CD4-positive, alpha-beta T cell treated with Interleukin-21 for 1 hour (primary cell): ENCODE data around the gene GPR55.
A peak's percentile ranks its signal among the peaks of the same experiment; 100 is the strongest.
"Not testable (repeated sequence)": the region's sequence is repeated elsewhere in the genome, so short reads cannot be mapped to it uniquely, and the experiment has no call there.

Experiments
- DNase-seq: peaks from one replicate; pipeline ENCODE4 v3.0.0-alpha.2; 2020

GPR55 gene

DNA sequence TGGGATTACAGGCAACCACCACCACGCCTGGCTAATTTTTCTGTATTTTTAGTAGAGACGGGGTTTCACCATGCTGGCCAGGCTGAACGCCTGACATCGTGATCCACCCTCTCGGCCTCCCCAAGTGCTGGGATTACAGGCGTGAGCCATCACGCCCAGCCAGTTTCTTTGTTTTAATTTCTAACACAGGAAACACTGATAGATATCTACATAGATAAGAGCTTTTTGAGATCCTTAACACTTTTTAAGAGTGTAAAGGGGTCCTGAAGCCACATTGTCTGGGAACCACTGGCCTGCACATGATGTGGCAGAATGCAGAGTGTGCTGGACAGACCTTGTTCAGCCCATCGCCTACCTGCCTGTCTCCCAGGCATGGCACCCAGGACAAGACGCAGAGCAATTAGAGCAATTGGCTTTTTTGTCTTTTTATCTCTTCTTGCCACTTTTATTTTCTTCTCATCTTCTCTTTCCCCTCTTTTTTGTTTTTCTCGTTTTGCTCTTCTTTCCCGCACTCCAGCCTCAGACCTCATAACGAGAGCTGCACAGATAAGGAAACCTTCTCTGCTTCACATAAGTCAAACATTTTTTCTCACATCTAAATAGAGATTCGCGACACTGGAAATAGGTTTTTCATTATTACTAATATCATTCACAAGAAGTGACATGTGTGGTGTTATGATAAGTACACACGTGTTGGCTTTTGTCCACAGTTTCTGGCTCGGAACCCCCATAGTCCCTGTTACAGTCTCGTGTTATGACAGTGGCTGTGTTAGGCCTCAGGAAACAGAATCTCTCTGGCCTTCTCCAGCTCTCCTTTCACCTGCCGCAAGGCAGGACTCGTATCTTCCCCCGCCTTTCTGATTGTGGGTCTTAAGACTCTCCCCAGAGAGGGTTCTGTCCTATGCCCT is 25.2 kb upstream of the GPR55 start:
- DNase-seq: no peak

DNA sequence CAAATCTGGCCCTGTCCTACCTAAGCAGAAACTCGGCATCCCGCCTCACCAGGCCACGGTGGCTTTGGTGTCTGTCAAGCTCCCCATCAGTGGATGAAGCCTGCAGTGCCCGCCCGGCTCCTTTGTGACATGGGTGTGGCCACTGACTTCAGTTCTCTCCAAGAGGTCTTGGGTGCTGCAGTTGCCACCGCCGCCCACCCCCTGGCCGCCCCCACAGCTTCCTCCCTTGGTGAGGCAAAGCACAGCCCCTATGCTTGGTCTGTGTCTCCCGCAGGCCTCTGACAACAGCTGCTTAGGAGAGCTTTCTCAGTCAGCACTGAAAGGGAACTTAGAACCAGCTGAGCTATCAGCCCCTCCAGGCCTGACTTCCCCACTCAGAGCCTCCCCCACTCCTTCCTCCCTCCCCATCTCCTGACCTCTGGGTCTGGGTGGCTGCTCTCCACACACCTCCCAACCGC is 22.9 kb upstream of the GPR55 start:
- DNase-seq: no peak

DNA sequence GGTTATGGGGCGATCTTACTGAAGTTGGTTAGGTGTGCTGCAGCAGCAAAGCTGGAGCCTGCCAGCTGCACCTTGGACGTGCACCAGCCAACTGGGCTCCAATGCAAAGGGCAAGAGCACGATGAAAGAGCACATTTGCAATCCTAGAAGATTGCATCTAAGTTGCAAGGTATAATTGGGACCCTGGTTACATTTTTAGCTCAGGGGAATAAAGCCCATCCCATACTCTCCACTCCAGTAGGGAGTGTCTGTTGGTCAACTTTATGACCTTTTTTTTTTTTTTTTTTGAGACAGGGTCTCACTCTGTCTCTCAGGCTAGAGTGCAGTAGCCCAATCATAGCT is 22.2 kb upstream of the GPR55 start:
- DNase-seq: no peak

DNA sequence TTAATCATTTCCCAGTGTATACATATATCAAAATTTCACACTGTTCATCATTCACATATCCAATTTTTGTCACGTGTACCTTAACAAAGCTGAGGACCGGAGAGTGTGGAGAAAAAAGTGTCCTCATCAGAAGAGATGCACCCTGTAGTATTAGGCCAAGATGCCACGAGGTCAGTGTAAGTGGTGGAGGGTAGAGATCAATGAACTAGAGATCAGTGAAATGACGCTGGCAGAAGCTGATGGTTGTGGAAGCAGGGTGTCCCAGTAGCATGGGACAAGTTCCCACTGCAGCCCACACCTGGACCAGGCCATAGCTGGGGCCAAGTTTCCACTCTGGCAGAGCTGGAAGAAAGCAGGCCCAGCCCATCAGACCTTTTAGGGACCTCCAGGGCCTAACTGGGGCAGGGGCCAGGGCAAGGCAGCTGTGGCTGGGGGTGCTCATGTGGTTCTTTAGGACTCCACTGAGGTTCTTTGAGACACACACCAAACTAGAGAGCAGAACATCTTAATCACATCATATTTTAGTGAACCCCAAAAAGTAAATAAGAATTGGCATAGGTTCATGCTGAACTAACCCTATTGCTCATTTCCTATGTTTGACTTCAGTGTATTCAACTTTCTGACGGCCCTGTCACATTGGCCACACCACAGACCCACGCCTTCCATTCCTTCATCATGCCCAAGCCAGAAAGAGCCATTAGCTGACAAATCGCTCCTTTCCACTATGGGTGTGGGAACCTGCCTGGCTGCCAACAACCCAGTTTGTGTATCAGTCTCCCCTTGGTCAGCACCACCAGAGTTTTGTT is 21.6 kb upstream of the GPR55 start:
- no peak for DNase-seq

DNA sequence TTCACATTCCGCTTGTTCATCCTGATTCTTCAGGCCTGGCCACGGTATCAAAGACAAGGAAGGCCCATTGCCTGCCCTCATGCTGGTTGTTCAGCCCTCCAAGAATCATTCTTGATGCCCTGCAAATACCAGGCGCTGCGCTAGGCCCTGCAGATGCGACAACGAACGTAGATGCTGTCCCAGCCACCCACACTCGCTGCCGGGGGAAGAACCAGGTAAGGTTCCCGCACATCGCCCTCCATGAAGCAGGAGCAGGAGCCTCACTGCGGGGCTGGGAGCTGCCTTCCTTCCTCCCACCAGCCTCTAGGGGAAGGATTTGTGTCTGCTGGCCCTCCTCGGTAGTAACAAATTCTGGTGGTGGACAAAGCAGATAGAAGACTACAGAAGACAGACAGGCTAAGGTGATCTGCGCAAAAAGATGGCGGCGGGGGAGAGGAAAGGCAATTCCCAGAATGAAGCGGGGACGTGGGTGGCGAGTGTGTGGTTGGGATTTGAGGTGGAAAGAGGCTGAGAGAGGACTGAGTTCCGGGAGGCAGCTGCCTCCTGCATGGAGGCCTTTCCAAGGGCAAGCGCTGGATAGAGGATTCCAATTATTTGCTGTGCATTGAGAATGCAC is 19.8 kb upstream of the GPR55 start:
- DNase-seq: no peak

DNA sequence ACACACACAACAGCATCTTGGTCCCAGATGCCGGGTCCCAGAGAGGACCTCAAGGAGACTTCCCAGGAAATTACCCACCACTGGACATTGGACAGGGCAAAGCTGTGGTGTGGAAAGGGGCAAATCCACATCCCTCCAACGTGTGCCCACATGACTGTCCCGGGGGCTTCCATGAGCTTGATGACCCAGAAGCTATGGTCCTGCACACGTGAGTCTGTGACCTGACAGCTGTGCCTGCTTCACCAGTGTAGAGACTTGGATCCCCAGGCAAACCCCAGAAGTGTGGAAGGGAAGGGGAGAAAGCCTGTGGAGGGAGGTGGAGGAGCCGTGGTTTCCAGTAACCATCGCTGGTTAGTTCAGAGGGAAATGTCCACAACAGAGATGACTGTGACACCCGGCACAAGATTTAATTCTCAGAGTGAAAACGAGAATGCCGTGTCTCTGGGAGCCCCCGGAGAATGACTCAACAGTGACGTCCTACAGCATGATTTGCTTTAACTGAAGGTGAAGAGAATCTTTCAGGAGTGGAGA is 19.1 kb upstream of the GPR55 start:
- DNase-seq: no peak

DNA sequence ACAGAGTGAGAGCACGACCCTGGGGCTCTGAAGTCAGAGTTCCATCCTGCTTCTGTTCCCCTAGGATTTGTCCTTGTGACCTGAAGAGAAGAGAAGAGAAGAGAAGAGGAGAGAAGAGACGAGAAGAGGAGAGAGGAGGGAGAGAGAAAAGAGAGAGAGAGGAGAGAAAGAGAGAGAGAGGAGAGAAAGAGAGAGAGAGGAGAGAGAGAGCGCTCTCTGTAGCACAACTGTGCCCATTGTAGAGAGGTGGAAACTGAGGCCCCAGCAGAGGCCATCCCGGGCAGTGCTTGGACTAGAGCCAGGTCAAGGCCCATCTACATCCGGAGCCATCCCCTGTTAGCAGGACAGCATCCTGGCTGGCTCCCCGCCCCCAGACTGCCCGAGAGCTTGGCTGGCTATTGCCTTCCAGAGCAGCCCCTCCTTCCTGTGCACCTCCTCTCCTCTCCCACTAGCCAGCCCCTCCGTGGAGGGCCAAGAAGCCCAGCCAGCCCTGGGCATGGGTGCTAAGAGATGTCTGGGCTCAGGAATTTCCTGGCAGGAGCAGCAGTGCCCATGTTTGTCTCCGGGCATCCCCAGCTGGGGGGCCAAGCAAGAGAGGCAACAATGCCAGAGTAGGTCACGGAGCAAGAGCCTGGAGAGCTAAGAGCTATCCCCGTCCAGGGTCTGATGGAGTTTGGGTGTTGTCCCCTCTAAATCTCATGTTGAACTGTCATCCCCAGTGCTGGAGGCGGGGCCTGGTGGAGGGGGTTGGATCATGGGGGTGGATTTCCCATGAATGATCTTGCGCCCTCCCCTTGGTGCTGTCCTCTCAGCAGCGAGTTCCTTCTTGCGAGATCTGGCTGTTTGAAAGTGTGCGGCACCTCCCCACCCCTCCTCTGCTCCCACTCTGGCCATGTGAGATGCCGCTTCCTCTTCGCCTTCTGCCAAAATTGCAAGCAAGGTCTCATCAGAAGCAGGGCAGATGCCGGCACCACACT is 18.2 kb upstream of the GPR55 start:
- peak; percentile 21 for DNase-seq

DNA sequence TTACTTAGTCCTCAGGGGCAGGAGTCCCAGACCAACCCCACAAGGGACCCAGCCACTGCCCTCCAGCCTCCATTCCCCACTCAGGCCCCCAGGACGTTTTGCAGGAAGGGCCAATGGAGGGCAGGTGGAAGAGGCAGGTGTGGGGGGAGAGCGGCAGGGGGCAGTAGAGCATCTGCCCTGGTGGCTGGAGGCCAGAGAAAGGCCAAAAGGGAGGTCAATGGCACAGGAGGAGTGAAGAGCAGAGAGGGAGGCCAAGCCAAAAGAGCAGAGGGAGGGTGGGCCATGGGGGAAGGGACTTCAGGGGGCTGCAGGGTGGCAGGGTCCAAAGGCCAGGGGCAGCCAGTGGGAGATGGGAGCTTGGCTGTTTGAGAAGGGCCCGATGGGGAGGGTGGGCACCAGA is 17.3 kb upstream of the GPR55 start:
- DNase-seq: no peak

DNA sequence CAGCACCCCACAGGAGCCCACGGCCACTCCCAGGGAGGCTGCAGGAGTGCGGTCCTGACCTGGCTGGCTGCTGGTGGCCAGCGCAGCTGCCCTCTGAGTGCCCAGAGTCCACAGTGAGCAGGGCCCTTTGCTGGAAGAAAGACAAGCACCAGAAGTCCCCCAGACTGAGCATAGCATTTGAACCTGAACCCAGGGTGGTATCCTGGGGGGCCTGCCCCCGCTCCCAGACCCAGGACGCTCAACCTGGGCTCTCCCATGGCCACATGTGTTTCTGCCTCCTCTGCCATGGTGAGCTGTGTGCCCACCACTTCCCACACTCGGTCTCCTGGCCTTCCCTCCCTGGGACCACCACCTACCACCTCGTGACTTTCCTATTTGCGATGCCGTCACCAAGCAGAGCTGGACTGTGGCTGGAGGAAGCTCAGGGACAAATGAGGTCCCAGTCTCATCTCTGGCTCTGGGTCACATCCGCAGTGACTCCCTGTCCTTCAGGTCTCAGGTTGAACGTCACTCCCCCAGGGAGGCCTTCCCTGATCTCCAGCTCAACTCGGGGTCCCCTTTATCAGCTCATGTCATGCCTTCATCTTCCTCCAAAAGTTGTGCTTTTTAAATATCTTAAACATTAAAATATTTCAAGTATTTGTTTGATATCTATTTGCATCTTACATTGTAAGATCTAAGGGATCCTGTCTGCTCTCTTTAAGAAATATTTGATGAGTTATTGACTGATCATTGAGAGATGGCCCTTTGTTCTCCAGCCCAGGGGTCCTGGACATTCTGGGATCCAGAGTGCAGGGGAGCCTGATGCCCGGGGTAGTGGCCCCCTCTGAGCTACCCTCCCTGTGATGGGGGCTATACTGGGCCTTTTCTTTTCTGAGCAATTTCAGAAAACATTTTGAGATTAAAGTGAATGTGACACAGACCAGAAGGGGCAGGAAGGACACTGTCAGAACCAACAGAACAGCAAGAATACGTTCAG is 16.4 kb upstream of the GPR55 start:
- DNase-seq: no peak

DNA sequence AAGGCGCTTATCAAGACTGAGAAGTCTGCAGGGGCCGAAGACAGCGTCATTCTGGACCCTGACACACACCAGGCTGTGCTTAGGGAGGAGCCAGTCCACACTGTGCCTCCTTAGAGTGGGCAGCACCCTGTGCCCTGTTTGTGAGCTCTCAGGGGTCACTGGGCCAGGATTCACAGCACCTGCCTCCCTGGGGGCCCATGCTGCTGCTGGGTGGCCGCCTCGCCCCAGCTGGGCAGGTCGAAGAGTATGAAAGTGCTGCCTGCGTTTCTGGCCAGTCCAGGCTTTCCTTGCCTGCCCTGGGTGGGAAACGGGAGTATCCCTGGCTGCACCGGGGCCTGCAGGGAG is 15.4 kb upstream of the GPR55 start:
- DNase-seq: no peak

DNA sequence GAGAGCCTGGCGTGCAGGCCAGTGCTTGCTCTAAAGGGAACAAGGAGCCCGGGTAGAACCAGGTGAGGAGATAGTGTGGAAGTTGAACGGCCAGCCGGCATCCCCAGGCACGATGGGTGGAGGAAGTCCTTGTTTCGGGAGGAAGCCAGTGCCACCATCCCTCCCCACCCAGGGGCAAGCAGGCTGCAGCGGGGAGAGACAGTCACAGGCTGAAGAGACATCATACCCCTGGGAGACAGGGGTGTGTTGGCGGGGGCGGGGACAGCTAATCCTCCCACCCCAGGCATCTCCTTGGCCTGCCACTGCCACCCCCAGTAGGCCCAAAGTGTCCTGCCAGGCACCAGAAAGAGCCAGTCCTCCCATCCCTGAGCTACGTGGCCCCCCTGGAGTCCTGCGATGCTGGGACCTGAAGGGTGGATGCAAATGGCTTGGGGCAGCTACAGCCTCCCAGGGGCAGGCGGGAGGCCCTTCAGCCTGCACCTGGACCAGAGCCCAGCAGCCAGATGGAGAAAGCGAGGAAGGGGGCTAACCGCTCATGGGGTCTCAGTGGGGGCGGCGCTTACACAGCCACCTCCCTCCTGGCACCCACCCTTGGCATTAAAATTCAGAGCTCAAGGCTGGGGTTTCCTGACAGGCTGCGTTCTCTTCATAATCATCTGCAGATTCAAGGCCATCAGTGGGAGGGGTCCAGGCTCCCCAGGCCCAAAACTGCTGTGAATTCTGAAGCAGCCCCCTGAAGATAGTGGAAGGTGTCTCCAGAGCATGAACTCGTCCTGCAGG is 14.8 kb upstream of the GPR55 start:
- DNase-seq: no peak

DNA sequence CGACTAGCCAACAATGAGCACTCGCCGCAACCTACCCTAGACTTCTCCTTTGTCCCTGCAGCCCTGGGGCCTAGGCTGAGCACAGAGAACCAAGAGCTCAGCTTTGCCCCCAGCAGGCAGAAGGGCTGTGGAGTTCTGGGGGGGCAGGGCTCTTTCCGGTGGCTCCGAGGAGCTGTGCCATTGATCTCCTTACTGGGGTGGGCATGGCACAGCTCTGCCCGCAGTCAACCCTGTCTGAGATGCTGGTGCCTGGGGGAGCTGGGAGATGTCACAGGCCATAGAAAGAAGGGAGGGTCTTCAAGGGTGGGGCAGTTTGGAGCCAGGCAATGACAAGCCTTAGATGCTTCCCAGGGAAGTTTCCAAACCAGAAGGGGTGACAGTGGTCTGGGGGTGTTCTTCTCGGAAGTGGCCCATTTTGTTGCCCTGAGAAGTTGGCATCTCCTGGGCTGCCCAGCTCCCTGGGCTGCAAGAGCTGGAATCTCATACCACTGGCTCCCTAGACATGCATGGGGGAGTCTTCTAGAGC is 14.1 kb upstream of the GPR55 start:
- no peak for DNase-seq

DNA sequence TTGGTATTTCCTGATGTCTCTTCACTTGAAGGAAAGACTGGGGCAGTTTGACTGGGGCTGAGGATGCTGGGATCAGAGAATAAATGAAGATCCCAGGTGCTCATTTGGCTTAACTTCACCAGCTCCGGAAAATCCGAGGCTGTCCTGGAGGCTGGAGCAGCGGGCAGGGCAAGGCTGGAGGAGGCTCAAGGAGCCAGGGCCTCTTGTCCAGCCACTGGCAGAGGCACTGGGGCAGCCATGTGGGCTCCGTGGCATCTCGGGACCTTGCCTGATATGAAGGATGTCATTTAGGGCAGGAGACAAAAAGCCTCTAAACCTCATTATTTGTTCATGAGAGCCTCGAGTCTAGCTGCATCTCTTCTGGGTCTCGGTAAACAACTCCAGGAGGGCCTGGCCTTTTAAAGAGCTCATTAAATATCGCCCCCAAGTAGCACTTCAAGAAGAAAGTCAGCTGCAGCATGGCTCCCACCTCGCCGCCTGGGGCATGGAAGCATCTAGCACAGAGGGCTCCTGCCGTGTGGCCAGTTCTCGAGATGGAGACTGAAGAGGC is 13.5 kb upstream of the GPR55 start:
- DNase-seq: no peak

DNA sequence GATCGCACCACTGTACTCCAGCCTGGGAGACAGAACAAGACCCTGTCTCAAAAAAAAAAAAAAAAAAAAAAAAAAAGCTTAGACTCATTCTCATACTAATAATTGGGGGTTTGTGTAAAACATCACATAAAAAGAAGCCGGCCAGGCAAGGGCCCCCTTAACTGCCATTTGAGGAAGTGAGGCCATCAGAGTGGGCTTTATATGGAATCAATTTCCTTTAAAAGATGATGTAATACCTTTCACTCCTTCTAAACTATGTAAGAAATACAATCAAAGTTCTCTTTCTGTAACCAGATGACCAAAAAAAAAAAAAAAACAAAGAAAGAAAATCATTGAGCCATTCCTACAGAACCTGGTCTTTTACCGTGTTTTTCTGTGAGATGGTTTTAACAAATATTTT is 13.1 kb upstream of the GPR55 start:
- no peak for DNase-seq

DNA sequence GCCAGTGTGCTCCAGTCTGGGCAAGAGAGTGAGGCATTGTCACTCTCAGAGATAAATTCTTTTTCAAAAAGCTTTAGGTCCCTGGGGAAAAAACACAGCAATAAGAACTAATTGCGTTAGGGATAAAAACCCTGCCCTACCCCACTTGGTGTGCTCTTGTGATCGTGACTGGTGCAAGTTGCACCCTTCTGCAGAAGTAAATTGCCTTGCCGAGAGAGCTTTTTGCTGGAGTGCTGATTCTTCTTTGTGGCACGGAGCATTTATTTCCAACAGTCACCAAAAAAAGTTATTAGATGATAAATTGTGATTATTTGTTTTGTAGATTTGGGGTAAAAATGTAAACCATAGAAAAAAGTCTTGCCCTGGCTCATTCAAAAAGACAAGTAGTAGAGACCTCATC is 12.3 kb upstream of the GPR55 start:
- DNase-seq: no peak

DNA sequence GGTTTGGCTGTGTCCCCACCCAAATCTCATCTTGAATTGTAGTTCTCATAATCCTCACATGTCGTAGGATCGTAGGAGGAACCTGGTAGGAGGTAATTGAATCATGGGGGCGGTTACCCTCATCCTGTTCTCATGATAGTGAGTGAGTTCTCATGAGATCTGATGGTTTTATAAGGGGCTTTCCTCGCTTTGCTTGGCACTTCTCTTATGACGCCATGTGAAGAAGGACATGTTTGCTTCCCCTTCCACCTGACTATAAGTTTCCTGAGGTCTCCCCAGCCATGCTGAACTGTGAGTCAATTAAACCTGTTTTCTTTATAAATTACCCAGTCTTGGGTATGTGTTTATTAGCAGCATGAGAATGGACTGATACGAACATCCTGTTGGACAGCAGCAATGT is 11.2 kb upstream of the GPR55 start:
- not testable (repeated sequence) for DNase-seq

DNA sequence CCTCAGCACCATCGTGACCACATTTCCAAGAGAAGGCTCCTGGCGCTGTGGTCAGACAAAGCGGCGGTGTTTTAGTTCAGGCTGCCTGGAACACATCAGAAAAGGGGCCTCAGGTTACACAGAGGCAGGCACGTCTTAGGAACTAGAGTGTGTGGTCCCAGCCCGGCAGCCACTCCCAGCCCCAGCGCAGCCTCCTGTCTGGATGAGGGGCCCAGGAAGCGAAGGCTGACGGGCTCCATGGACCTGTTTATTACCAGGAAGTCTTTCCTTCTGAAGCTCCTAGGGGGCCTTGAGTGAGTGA is 10.0 kb upstream of the GPR55 start:
- DNase-seq: no peak

DNA sequence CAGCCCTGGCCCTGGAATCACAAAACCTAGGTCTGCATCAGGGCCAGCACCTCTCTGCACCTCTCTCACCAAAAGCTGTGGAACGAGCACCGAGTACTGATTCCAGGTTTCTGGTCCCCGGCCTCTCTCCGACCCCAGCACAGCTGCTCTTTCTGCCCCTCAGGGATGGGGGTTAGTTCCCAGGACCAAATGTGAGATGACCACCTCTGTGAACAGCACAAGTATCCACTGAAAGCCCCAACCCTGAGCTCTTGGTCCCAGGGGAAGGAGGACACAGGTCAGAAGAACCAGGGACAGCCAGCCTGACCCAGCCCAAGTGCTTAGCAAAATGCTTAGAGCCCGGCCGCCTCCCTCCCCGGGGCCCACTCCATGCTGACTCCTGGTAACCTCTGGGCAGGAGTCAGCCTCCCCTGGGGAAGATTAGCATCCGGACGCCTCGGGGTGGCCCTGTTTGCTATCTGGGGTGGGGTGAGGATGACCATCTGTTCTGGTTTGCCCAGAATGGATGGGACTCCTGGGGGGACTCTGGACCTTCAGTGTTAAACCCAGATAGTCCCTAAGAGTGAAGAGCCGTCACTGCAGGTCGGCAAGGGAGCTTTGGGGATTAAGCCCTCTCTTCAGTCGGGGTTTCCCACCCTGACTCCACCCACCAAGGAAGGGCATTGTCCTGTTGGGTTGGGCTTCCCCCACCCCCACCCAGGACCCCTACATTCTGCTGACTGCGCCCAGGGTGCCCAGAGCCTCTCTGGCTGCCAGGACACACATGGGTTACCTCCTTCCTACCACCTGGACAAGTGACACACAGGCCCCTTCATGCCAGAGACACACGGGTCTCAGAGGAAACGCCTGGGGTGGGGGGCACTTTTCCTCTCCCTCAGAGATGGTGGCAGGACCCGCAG is 9.4 kb upstream of the GPR55 start:
- DNase-seq: no peak
